Neural cell (in vitro differentiated cells): ENCODE measurements around the gene FERMT2.

ENCODE experiments used
- CTCF ChIP-seq: fragments of 450-650 bp; IDR thresholded peaks from 2 replicates; pipeline ENCODE4 v1.5.1; 2014; ENCODE audit warnings: antibody characterized with exemption, mild to moderate bottlenecking, moderate library complexity; ENCODE audit not compliant: poor library complexity, severe bottlenecking
- EP300 ChIP-seq: fragments of 450-650 bp; conservative IDR thresholded peaks from 2 replicates; pipeline ENCODE4 v1.6.1; 2014; ENCODE audit warnings: antibody characterized with exemption, mild to moderate bottlenecking, moderate library complexity; ENCODE audit not compliant: poor library complexity, severe bottlenecking
- EZH2 ChIP-seq: fragments of 200-600, 300-800 bp; shearing (Covaris generic), sonication (generic); IDR thresholded peaks from 2 replicates; pipeline ENCODE4 v1.6.1; 2014; ENCODE audit warnings: antibody characterized with exemption, low read length, borderline replicate concordance, mild to moderate bottlenecking; ENCODE audit not compliant: insufficient read depth, poor library complexity, severe bottlenecking
- POLR2AphosphoS5 ChIP-seq: IDR thresholded peaks from 2 replicates; pipeline ENCODE4 v1.6.1; 2012
- RAD21 ChIP-seq: fragments of 450-650 bp; conservative IDR thresholded peaks from 2 replicates; pipeline ENCODE4 v1.6.1; 2014; ENCODE audit warnings: antibody characterized with exemption, mild to moderate bottlenecking, moderate library complexity
- REST ChIP-seq: IDR thresholded peaks from 2 replicates; pipeline ENCODE4 v1.6.1; 2012; ENCODE audit warnings: borderline replicate concordance
- SMC3 ChIP-seq: fragments of 450-650 bp; conservative IDR thresholded peaks from 2 replicates; pipeline ENCODE4 v1.6.1; 2014; ENCODE audit warnings: antibody characterized with exemption, mild to moderate bottlenecking, moderate library complexity; ENCODE audit not compliant: poor library complexity
- TAF1 ChIP-seq: IDR thresholded peaks from 2 replicates; pipeline ENCODE4 v1.6.1; 2012; ENCODE audit warnings: low read depth

- TF ChIP-seq TAF1 (no peak), POLR2AphosphoS5 (no peak), CTCF (no peak), RAD21 (no peak), REST (no peak), SMC3 (no peak), EZH2 (no peak), EP300 (no peak)
Measured at GRCh38 chr14:52862632-52863333, 88.1 kb downstream of the FERMT2 start.
